Measurements from ENCODE around the gene SPOCD1. TPM values are rescaled to one million over a fixed set of nuclear protein-coding genes. Genes with fewer than 3 reads are reported as not detected.

The SPOCD1 gene
- total and polyA plus RNA-seq, 4 donors = under 0.01 to 0.19 (median 0.12) TPM; not detected in 1

- no peak overlapping the region for H3K9ac ChIP-seq (ENCODE audit: low read depth in 1 of 2, low read length in 2 of 2)
- H3K27ac ChIP-seq (ENCODE audit: low read depth in 1 of 2, low read length in 2 of 2) = no peak overlapping the region
- no peak for DNase-seq (ENCODE audit: low spot score)
- no peak for TF ChIP-seq EGR1 (IDR thresholded peaks at IDR 0.05; ENCODE audit: low read depth in 2 of 2)
- no peak for TF ChIP-seq JUND (IDR thresholded peaks at IDR 0.05)
- TF ChIP-seq RAD21 (IDR thresholded peaks at IDR 0.05) = no peak
- TF ChIP-seq FOXA1 (IDR thresholded peaks at IDR 0.05) = no peak
- no peak for TF ChIP-seq CTCF (IDR thresholded peaks at IDR 0.05; ENCODE audit: low read depth, low read length, missing input control)
- no peak for TF ChIP-seq RXRA (IDR thresholded peaks at IDR 0.05)
- no peak for TF ChIP-seq ATF3 (IDR thresholded peaks at IDR 0.05)
- no peak for TF ChIP-seq GABPA (IDR thresholded peaks at IDR 0.05 in 1 of 2, conservative IDR thresholded peaks at IDR 0.05 in 1 of 2)
- TF ChIP-seq SP1 (IDR thresholded peaks at IDR 0.05) = no peak
- TF ChIP-seq YY1 (IDR thresholded peaks at IDR 0.05) = no peak
- TF ChIP-seq ZBTB33 (IDR thresholded peaks at IDR 0.05) = no peak
- no peak for TF ChIP-seq TAF1 (conservative IDR thresholded peaks at IDR 0.05)
- TF ChIP-seq NR2F2 (IDR thresholded peaks at IDR 0.05) = no peak
- no peak for TF ChIP-seq HNF4A (conservative IDR thresholded peaks at IDR 0.05)
- H3K4me3 ChIP-seq (ENCODE audit: low read depth in 1 of 3, low read length in 3 of 3) = no peak overlapping the region
- no peaks in the 10 kb centered on the region for H3K27me3 ChIP-seq (ENCODE audit: control insufficient read depth in 4 of 4, insufficient read depth in 4 of 4, low read length in 3 of 4)
- 89% methylated on average over 5 of the region's 5 CpGs for WGBS
- no peaks in the 10 kb centered on the region for H3K4me1 ChIP-seq (ENCODE audit: control insufficient read depth in 4 of 4, insufficient read depth in 4 of 4, low read length in 3 of 4)
- no peaks in the 10 kb centered on the region for H3K36me3 ChIP-seq (ENCODE audit: control insufficient read depth in 4 of 4, insufficient read depth in 3 of 4, low read depth in 1 of 4, low read length in 3 of 4)
- H3K9me3 ChIP-seq (ENCODE audit: control insufficient read depth in 4 of 4, low read length in 3 of 4) = no peaks in the 10 kb centered on the region
These were observed 20.8 kb upstream of the SPOCD1 start for GRCh38 chr1:31836638-31837037.

- Histone ChIP-seq H3K4me3 (ENCODE audit: low read depth in 1 of 3, low read length in 3 of 3) (no peak overlapping the region), H3K9ac (ENCODE audit: low read depth in 1 of 2, low read length in 2 of 2) (no peak overlapping the region), H3K36me3 (ENCODE audit: control insufficient read depth in 4 of 4, insufficient read depth in 3 of 4, low read depth in 1 of 4, low read length in 3 of 4) (no peaks in the 10 kb centered on the region), H3K27me3 (ENCODE audit: control insufficient read depth in 4 of 4, insufficient read depth in 4 of 4, low read length in 3 of 4) (no peaks in the 10 kb centered on the region), H3K9me3 (ENCODE audit: control insufficient read depth in 4 of 4, low read length in 3 of 4) (no peaks in the 10 kb centered on the region), H3K4me1 (ENCODE audit: control insufficient read depth in 4 of 4, insufficient read depth in 4 of 4, low read length in 3 of 4) (no peaks in the 10 kb centered on the region), H3K27ac (ENCODE audit: low read depth in 1 of 2, low read length in 2 of 2) (no peak overlapping the region)
- no peak for TF ChIP-seq ATF3 (IDR thresholded peaks at IDR 0.05)
- TF ChIP-seq SP1 (IDR thresholded peaks at IDR 0.05) = no peak
- TF ChIP-seq RXRA (IDR thresholded peaks at IDR 0.05) = no peak
- DNase-seq (ENCODE audit: low spot score) = no peak
- 88% methylated on average over 3 of the region's 3 CpGs for WGBS
These were observed 19.6 kb upstream of the SPOCD1 start for GRCh38 chr1:31835415-31835814.

GRCh38 chr1:31834501-31834900 is 18.7 kb upstream of the SPOCD1 start:
- WGBS = 96% methylated on average over 6 of the region's 6 CpGs
- DNase-seq (ENCODE audit: low spot score) = no peak
- H3K36me3 ChIP-seq (ENCODE audit: control insufficient read depth in 4 of 4, insufficient read depth in 3 of 4, low read depth in 1 of 4, low read length in 3 of 4) = no peaks in the 10 kb centered on the region
- H3K9me3 ChIP-seq (ENCODE audit: control insufficient read depth in 4 of 4, low read length in 3 of 4) = no peaks in the 10 kb centered on the region
- no peak overlapping the region for H3K4me3 ChIP-seq (ENCODE audit: low read depth in 1 of 3, low read length in 3 of 3)
- no peak overlapping the region for H3K9ac ChIP-seq (ENCODE audit: low read depth in 1 of 2, low read length in 2 of 2)
- no peaks in the 10 kb centered on the region for H3K4me1 ChIP-seq (ENCODE audit: control insufficient read depth in 4 of 4, insufficient read depth in 4 of 4, low read length in 3 of 4)
- H3K27me3 ChIP-seq (ENCODE audit: control insufficient read depth in 4 of 4, insufficient read depth in 4 of 4, low read length in 3 of 4) = no peaks in the 10 kb centered on the region
- TF ChIP-seq RAD21 (IDR thresholded peaks at IDR 0.05) (peak in 1 of 2 donors; percentile 20), TAF1 (conservative IDR thresholded peaks at IDR 0.05) (no peak)
- H3K27ac ChIP-seq (ENCODE audit: low read depth in 1 of 2, low read length in 2 of 2) = no peak overlapping the region

All from liver (tissue), 9 donors.